DND-41 (cell line): ENCODE data around the gene COL23A1.

Experiments
- CTCF ChIP-seq: IDR thresholded peaks from 2 replicates; pipeline ENCODE4 v1.5.1; 2012; ENCODE audit warnings: borderline replicate concordance, low read length, moderate library complexity, mild to moderate bottlenecking; ENCODE audit not compliant: poor library complexity, severe bottlenecking; ENCODE audit errors: extremely low read depth
- EZH2 ChIP-seq: IDR thresholded peaks from 3 replicates; pipeline ENCODE4 v1.6.1; 2012; ENCODE audit warnings: borderline replicate concordance, low read depth, mild to moderate bottlenecking, moderate library complexity, low read length, inconsistent platforms; ENCODE audit not compliant: severe bottlenecking

- TF ChIP-seq EZH2 (no peak), CTCF (no peak)
Observed at GRCh38 chr5:178340187-178340586, 250.0 kb downstream of the COL23A1 start.
